ENCODE measurements around the gene MAP4K4. TPM values are rescaled to one million over a fixed set of nuclear protein-coding genes. Genes with fewer than 3 reads are reported as not detected.

The MAP4K4 gene
- total and polyA plus RNA-seq, 2 of the 4 experiments (the other 2 are of a cell fraction), result 89.4 to 124 TPM

GRCh38 chr2:101678379-101678778 is 19.1 kb upstream of the MAP4K4 start:
- Histone ChIP-seq H3K27ac (ENCODE audit: insufficient read depth, low read length) (no peak overlapping the region), H4K8ac (ENCODE audit: low read depth in 2 of 2, low read length in 2 of 2) (no peak overlapping the region), H3K14ac (replicated peaks; ENCODE audit: low read depth, low read length) (no peak overlapping the region), H4K91ac (ENCODE audit: insufficient read depth, low read depth, low read length) (no peak overlapping the region), H4K5ac (ENCODE audit: low read depth, low read length) (no peak overlapping the region), H2AK5ac (ENCODE audit: low read depth, low read length) (no peak overlapping the region), H3K4me1 (ENCODE audit: control insufficient read depth, insufficient read depth, low read length) (no peaks in the 10 kb centered on the region; the same call in 1 of the 2 replicates), H3K9me1 (ENCODE audit: insufficient read depth, low read length) (no peaks in the 10 kb centered on the region), H2BK120ac (ENCODE audit: low read depth, low read length) (no peak overlapping the region), H3K9me3 (ENCODE audit: control insufficient read depth, insufficient read depth, low read length) (no peaks in the 10 kb centered on the region), H2BK5ac (ENCODE audit: low read depth, low read length, poor library complexity, severe bottlenecking) (no peak overlapping the region), H3K27me3 (ENCODE audit: control insufficient read depth, insufficient read depth, low read length) (no peaks in the 10 kb centered on the region; the same call in 1 of the 2 replicates), H3K4me2 (ENCODE audit: low read depth, low read length) (no peak overlapping the region), H4K20me1 (ENCODE audit: insufficient read depth, low read length) (no peaks in the 10 kb centered on the region), H2BK15ac (ENCODE audit: low read depth, low read length) (no peak overlapping the region), H3K36me3 (ENCODE audit: control insufficient read depth, insufficient read depth, low read length) (no peaks in the 10 kb centered on the region), H3K4ac (ENCODE audit: low read depth, low read length) (no peak overlapping the region), H2AK9ac (replicated peaks; ENCODE audit: low read depth, low read length, poor library complexity) (no peak overlapping the region), H3K9ac (ENCODE audit: low read depth, low read length) (no peak overlapping the region), H3K79me1 (ENCODE audit: low read depth in 1 of 2, low read length in 2 of 2) (no peaks in the 10 kb centered on the region), H2BK20ac (ENCODE audit: low read depth, low read length) (no peak overlapping the region), H3K18ac (ENCODE audit: low read depth, low read length) (no peak overlapping the region), H3K4me3 (ENCODE audit: insufficient read depth, low read depth, low read length) (no peak overlapping the region), H2AFZ (replicated peaks; ENCODE audit: low read length, poor library complexity) (no peak overlapping the region), H3K23ac (ENCODE audit: low read depth, low read length) (no peak overlapping the region), H3K56ac (ENCODE audit: extremely low read depth, insufficient read depth, low read length) (no peak overlapping the region)
- TF ChIP-seq ELK1 (IDR thresholded peaks at IDR 0.05; ENCODE audit: borderline replicate concordance, low read depth, low read length) (no peak), POLR2A (IDR thresholded peaks at IDR 0.05; ENCODE audit: low read depth, low read length) (no peak), BHLHE40 (IDR thresholded peaks at IDR 0.05; ENCODE audit: low read depth, low read length) (no peak), USF2 (IDR thresholded peaks at IDR 0.05; ENCODE audit: low read depth, low read length) (no peak), CEBPB (IDR thresholded peaks at IDR 0.05; ENCODE audit: low read depth, low read length) (no peak), MAZ (IDR thresholded peaks at IDR 0.05; ENCODE audit: borderline replicate concordance, low read depth, low read length) (no peak), CHD1 (IDR thresholded peaks at IDR 0.05; ENCODE audit: low read depth, low read length) (no peak), RAD21 (IDR thresholded peaks at IDR 0.05; ENCODE audit: low read length) (no peak), FOS (IDR thresholded peaks at IDR 0.05; ENCODE audit: low read depth, low read length) (no peak), SMC3 (IDR thresholded peaks at IDR 0.05; ENCODE audit: low read depth, low read length) (no peak)
- in situ Hi-C loops (cut with MboI; ENCODE audit: low sequenced_read_pairs), result loop anchor here (25.0 kb wide), 1 partner anchor 166 kb away; no protein-coding TSS in a partner anchor
- POLR2A ChIA-PET (ENCODE audit: unreplicated experiment), result no interaction called here
- DNase-seq (no peak), ATAC-seq (ENCODE audit: low read depth) (no peak)
- CTCF ChIA-PET, result no interaction called here
- dilution Hi-C loops (cut with HindIII; ENCODE audit: low sequenced_read_pairs, unreplicated experiment), result no loop called here
- intact Hi-C loops (cut with micrococcal nuclease), result no loop called here
- BruUV-seq (replicated peaks), result no TSS peak
- no CpG with 5 or more reads among the region's 3 CpGs for WGBS, 2 experiments (ENCODE audit: extremely low coverage in 2 of 2, insufficient read length in 1 of 2)
